ENCODE data around the gene ATP8A2. TPM values are rescaled to one million over a fixed set of nuclear protein-coding genes. Genes with fewer than 3 reads are reported as not detected.

The ATP8A2 gene
- total and polyA plus RNA-seq, 4 donors, result 0.01 to 0.08 (median 0.05) TPM; not detected in 1

GRCh38 chr13:25384758-25385410, 13.1 kb downstream of the ATP8A2 start:
- Histone ChIP-seq H3K9ac (ENCODE audit: low read depth in 1 of 2, low read length in 2 of 2) (no peak overlapping the region), H3K9me3 (ENCODE audit: control insufficient read depth in 4 of 4, low read length in 3 of 4) (peaks cover 0 to 3% (median 0%) of the 10 kb centered on the region in 4 donors), H3K4me3 (ENCODE audit: low read depth in 1 of 3, low read length in 3 of 3) (no peak overlapping the region), H3K27me3 (ENCODE audit: control insufficient read depth in 4 of 4, insufficient read depth in 4 of 4, low read length in 3 of 4) (peaks cover 0 to 15% (median 1%) of the 10 kb centered on the region in 4 donors), H3K27ac (ENCODE audit: low read depth in 1 of 2, low read length in 2 of 2) (no peak overlapping the region), H3K36me3 (ENCODE audit: control insufficient read depth in 4 of 4, insufficient read depth in 3 of 4, low read depth in 1 of 4, low read length in 3 of 4) (no peaks in the 10 kb centered on the region), H3K4me1 (ENCODE audit: control insufficient read depth in 4 of 4, insufficient read depth in 4 of 4, low read length in 3 of 4) (no peaks in the 10 kb centered on the region)
- TF ChIP-seq, protein P1, sequence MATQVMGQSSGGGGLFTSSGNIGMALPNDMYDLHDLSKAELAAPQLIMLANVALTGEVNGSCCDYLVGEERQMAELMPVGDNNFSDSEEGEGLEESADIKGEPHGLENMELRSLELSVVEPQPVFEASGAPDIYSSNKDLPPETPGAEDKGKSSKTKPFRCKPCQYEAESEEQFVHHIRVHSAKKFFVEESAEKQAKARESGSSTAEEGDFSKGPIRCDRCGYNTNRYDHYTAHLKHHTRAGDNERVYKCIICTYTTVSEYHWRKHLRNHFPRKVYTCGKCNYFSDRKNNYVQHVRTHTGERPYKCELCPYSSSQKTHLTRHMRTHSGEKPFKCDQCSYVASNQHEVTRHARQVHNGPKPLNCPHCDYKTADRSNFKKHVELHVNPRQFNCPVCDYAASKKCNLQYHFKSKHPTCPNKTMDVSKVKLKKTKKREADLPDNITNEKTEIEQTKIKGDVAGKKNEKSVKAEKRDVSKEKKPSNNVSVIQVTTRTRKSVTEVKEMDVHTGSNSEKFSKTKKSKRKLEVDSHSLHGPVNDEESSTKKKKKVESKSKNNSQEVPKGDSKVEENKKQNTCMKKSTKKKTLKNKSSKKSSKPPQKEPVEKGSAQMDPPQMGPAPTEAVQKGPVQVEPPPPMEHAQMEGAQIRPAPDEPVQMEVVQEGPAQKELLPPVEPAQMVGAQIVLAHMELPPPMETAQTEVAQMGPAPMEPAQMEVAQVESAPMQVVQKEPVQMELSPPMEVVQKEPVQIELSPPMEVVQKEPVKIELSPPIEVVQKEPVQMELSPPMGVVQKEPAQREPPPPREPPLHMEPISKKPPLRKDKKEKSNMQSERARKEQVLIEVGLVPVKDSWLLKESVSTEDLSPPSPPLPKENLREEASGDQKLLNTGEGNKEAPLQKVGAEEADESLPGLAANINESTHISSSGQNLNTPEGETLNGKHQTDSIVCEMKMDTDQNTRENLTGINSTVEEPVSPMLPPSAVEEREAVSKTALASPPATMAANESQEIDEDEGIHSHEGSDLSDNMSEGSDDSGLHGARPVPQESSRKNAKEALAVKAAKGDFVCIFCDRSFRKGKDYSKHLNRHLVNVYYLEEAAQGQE (IDR thresholded peaks at IDR 0.05), result no peak
- TF ChIP-seq, protein P2, sequence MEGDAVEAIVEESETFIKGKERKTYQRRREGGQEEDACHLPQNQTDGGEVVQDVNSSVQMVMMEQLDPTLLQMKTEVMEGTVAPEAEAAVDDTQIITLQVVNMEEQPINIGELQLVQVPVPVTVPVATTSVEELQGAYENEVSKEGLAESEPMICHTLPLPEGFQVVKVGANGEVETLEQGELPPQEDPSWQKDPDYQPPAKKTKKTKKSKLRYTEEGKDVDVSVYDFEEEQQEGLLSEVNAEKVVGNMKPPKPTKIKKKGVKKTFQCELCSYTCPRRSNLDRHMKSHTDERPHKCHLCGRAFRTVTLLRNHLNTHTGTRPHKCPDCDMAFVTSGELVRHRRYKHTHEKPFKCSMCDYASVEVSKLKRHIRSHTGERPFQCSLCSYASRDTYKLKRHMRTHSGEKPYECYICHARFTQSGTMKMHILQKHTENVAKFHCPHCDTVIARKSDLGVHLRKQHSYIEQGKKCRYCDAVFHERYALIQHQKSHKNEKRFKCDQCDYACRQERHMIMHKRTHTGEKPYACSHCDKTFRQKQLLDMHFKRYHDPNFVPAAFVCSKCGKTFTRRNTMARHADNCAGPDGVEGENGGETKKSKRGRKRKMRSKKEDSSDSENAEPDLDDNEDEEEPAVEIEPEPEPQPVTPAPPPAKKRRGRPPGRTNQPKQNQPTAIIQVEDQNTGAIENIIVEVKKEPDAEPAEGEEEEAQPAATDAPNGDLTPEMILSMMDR (IDR thresholded peaks at IDR 0.05; ENCODE audit: low read depth, low read length, missing input control), result no peak
- TF ChIP-seq GABPA (IDR thresholded peaks at IDR 0.05 in 1 of 2, conservative IDR thresholded peaks at IDR 0.05 in 1 of 2) (no peak), YY1 (IDR thresholded peaks at IDR 0.05) (no peak), EGR1 (IDR thresholded peaks at IDR 0.05; ENCODE audit: low read depth in 2 of 2) (no peak), SP1 (IDR thresholded peaks at IDR 0.05) (no peak), HNF4G (IDR thresholded peaks at IDR 0.05) (no peak), RXRA (IDR thresholded peaks at IDR 0.05) (no peak), JUND (IDR thresholded peaks at IDR 0.05) (no peak), TAF1 (conservative IDR thresholded peaks at IDR 0.05) (no peak)
- TF ChIP-seq, protein P3, sequence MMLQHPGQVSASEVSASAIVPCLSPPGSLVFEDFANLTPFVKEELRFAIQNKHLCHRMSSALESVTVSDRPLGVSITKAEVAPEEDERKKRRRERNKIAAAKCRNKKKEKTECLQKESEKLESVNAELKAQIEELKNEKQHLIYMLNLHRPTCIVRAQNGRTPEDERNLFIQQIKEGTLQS (IDR thresholded peaks at IDR 0.05), result no peak
- no peak for DNase-seq (ENCODE audit: low spot score)
- WGBS, result 47% methylated on average over 4 of the region's 4 CpGs

DNA sequence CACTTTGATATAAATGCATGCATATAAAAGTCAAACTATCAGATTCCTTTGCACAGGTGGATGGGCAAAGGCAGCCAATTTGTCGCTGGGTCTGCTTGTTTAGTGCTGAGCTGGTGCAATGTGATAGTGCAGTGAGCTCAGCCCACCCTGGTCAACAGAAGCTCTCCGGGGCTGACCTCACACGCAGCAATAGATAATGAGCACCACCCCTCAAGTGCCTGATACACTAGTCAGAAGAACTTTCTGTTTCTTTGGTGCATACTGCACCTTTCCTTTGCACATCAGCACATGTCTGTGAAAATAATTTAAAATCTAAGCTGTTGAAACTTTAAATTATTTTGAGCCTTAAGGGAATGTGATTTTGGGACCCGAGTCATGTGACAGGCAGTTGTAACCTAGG, 20.2 kb downstream of the ATP8A2 start:
- TF ChIP-seq, protein P1 (IDR thresholded peaks at IDR 0.05), result no peak
- TF ChIP-seq, protein P3 (IDR thresholded peaks at IDR 0.05), result no peak
- TF ChIP-seq, protein P4, sequence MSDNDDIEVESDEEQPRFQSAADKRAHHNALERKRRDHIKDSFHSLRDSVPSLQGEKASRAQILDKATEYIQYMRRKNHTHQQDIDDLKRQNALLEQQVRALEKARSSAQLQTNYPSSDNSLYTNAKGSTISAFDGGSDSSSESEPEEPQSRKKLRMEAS (IDR thresholded peaks at IDR 0.05), result no peak
- TF ChIP-seq RXRA (IDR thresholded peaks at IDR 0.05) (no peak), TAF1 (conservative IDR thresholded peaks at IDR 0.05) (no peak), YY1 (IDR thresholded peaks at IDR 0.05) (no peak), EGR1 (IDR thresholded peaks at IDR 0.05; ENCODE audit: low read depth in 2 of 2) (no peak), NR2F2 (IDR thresholded peaks at IDR 0.05) (no peak), HNF4A (conservative IDR thresholded peaks at IDR 0.05) (no peak), FOXA2 (IDR thresholded peaks at IDR 0.05) (no peak), JUND (IDR thresholded peaks at IDR 0.05) (no peak), RAD21 (IDR thresholded peaks at IDR 0.05) (no peak), GABPA (IDR thresholded peaks at IDR 0.05 in 1 of 2, conservative IDR thresholded peaks at IDR 0.05 in 1 of 2) (no peak), FOXA1 (IDR thresholded peaks at IDR 0.05) (no peak)
- TF ChIP-seq, protein P5, sequence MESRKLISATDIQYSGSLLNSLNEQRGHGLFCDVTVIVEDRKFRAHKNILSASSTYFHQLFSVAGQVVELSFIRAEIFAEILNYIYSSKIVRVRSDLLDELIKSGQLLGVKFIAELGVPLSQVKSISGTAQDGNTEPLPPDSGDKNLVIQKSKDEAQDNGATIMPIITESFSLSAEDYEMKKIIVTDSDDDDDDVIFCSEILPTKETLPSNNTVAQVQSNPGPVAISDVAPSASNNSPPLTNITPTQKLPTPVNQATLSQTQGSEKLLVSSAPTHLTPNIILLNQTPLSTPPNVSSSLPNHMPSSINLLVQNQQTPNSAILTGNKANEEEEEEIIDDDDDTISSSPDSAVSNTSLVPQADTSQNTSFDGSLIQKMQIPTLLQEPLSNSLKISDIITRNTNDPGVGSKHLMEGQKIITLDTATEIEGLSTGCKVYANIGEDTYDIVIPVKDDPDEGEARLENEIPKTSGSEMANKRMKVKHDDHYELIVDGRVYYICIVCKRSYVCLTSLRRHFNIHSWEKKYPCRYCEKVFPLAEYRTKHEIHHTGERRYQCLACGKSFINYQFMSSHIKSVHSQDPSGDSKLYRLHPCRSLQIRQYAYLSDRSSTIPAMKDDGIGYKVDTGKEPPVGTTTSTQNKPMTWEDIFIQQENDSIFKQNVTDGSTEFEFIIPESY (IDR thresholded peaks at IDR 0.05), result no peak
- Histone ChIP-seq H3K4me1 (ENCODE audit: control insufficient read depth in 4 of 4, insufficient read depth in 4 of 4, low read length in 3 of 4) (no peaks in the 10 kb centered on the region), H3K9ac (ENCODE audit: low read depth in 1 of 2, low read length in 2 of 2) (no peak overlapping the region), H3K27me3 (ENCODE audit: control insufficient read depth in 4 of 4, insufficient read depth in 4 of 4, low read length in 3 of 4) (peaks cover 0 to 9% (median 0%) of the 10 kb centered on the region in 4 donors), H3K27ac (ENCODE audit: low read depth in 1 of 2, low read length in 2 of 2) (no peak overlapping the region), H3K9me3 (ENCODE audit: control insufficient read depth in 4 of 4, low read length in 3 of 4) (no peaks in the 10 kb centered on the region), H3K36me3 (ENCODE audit: control insufficient read depth in 4 of 4, insufficient read depth in 3 of 4, low read depth in 1 of 4, low read length in 3 of 4) (no peaks in the 10 kb centered on the region), H3K4me3 (ENCODE audit: low read depth in 1 of 3, low read length in 3 of 3) (no peak overlapping the region)
- no peak for DNase-seq (ENCODE audit: low spot score)
- WGBS, result 42% methylated on average over 4 of the region's 4 CpGs

All from liver (tissue), 9 donors.